ENCODE results near the gene CD36.

The CD36 gene

GRCh38 chr7:80624763-80625162 lies 13.7 kb upstream of the CD36 start:
- TF ChIP-seq, protein P1, sequence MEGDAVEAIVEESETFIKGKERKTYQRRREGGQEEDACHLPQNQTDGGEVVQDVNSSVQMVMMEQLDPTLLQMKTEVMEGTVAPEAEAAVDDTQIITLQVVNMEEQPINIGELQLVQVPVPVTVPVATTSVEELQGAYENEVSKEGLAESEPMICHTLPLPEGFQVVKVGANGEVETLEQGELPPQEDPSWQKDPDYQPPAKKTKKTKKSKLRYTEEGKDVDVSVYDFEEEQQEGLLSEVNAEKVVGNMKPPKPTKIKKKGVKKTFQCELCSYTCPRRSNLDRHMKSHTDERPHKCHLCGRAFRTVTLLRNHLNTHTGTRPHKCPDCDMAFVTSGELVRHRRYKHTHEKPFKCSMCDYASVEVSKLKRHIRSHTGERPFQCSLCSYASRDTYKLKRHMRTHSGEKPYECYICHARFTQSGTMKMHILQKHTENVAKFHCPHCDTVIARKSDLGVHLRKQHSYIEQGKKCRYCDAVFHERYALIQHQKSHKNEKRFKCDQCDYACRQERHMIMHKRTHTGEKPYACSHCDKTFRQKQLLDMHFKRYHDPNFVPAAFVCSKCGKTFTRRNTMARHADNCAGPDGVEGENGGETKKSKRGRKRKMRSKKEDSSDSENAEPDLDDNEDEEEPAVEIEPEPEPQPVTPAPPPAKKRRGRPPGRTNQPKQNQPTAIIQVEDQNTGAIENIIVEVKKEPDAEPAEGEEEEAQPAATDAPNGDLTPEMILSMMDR (IDR thresholded peaks at IDR 0.05; ENCODE audit: insufficient read depth, low read length, poor library complexity, severe bottlenecking) = no peak
- Histone ChIP-seq H3K27me3 (replicated peaks; ENCODE audit: control insufficient read depth, insufficient read depth, low read length) (no peaks in the 10 kb centered on the region), H3K4me3 (replicated peaks; ENCODE audit: low read depth, low read length) (no peak overlapping the region), H3K36me3 (ENCODE audit: control insufficient read depth, insufficient read depth, low read length) (no peaks in the 10 kb centered on the region)
- DNase-seq (ENCODE audit: extremely low read depth, insufficient read length) = no peak

GRCh38 chr7:80629023-80629422 lies 9.4 kb upstream of the CD36 start:
- TF ChIP-seq, protein P1 (IDR thresholded peaks at IDR 0.05; ENCODE audit: insufficient read depth, low read length, poor library complexity, severe bottlenecking) = no peak
- no peaks in the 10 kb centered on the region for H3K36me3 ChIP-seq (ENCODE audit: control insufficient read depth, insufficient read depth, low read length)
- H3K27me3 ChIP-seq (replicated peaks; ENCODE audit: control insufficient read depth, insufficient read depth, low read length) = no peaks in the 10 kb centered on the region
- no peak overlapping the region for H3K4me3 ChIP-seq (replicated peaks; ENCODE audit: low read depth, low read length)
- DNase-seq (ENCODE audit: extremely low read depth, insufficient read length) = no peak

DNA sequence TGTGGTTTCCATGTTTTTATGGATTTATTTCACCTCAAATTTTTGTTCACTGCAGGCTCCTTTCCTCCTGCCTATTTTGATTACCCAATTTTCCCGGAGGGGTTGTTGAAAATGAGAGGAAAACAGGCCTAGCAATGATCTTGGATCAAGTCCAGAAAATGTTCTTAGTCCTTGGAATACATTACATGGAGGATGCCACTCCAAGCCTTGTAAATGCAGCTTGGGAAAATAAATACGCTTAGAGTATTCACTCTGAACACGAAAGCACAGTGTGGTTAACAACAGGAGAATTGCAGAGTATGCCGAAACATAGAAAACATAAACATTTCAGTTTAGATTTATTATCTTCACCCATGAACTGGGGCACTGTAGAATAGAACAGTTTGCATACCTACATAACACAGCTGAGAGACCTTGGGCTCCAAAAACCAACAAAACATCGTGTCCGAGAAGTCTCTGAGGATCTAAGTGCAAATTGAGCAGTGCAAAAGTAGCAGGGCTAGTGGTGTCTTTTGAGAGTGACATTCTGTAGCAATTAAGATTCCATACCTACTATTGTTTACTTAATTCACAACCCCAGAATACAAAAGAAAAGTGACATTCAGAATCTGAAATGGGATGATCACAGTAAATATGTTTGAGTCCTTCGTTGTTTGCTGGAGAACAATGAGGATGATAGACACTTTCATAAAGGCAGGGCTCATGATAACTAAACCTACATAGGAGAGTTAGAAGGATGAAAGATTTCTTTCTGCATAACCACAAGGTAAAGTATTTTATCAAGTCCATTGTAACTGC lies 7.6 kb upstream of the CD36 start:
- Histone ChIP-seq H3K27me3 (replicated peaks; ENCODE audit: control insufficient read depth, insufficient read depth, low read length) (no peaks in the 10 kb centered on the region), H3K36me3 (ENCODE audit: control insufficient read depth, insufficient read depth, low read length) (no peaks in the 10 kb centered on the region), H3K4me3 (replicated peaks; ENCODE audit: low read depth, low read length) (no peak overlapping the region)
- no peak for DNase-seq (ENCODE audit: extremely low read depth, insufficient read length)
- TF ChIP-seq, protein P1 (IDR thresholded peaks at IDR 0.05; ENCODE audit: insufficient read depth, low read length, poor library complexity, severe bottlenecking) = no peak

GRCh38 chr7:80631421-80631820 lies 7.0 kb upstream of the CD36 start:
- H3K36me3 ChIP-seq (ENCODE audit: control insufficient read depth, insufficient read depth, low read length) = no peaks in the 10 kb centered on the region
- TF ChIP-seq, protein P1 (IDR thresholded peaks at IDR 0.05; ENCODE audit: insufficient read depth, low read length, poor library complexity, severe bottlenecking) = no peak
- H3K4me3 ChIP-seq (replicated peaks; ENCODE audit: low read depth, low read length) = no peak overlapping the region
- H3K27me3 ChIP-seq (replicated peaks; ENCODE audit: control insufficient read depth, insufficient read depth, low read length) = no peaks in the 10 kb centered on the region
- DNase-seq (ENCODE audit: extremely low read depth, insufficient read length) = no peak

DNA sequence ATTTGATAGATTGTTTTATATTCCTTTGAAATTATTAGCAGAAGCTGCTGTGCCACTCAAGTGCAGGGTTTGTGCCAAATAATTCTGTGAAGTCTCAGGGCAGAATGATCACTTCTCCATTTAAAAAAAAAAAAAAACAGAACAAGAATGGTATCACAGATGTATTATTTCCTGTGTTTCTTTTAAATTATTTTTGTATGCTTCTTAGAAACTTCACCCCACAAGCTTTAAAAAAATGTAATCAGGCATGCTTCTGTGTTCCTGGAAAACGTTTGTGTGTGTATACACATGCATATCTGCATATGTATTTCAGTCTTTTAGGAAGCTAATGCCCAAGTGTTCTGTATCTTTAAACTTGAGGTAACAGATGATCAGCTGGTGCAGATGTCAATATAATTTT lies 6.3 kb upstream of the CD36 start:
- DNase-seq (ENCODE audit: extremely low read depth, insufficient read length) = no peak
- no peaks in the 10 kb centered on the region for H3K27me3 ChIP-seq (replicated peaks; ENCODE audit: control insufficient read depth, insufficient read depth, low read length)
- H3K4me3 ChIP-seq (replicated peaks; ENCODE audit: low read depth, low read length) = no peak overlapping the region
- no peaks in the 10 kb centered on the region for H3K36me3 ChIP-seq (ENCODE audit: control insufficient read depth, insufficient read depth, low read length)
- TF ChIP-seq, protein P1 (IDR thresholded peaks at IDR 0.05; ENCODE audit: insufficient read depth, low read length, poor library complexity, severe bottlenecking) = no peak
